IMR-90 (cell line): ENCODE data around the gene IL36RN. TPM values are rescaled to one million over a fixed set of nuclear protein-coding genes. Genes with fewer than 3 reads are reported as not detected.

Experiments used
- ATAC-seq: fragments of 200-7000 bp; cut with Tn5 transposase; 2 replicates; pipeline ENCODE4 v1.9.1; 2020; ENCODE audit warnings: low read depth, mild to moderate bottlenecking, moderate library complexity
- BruUV-seq: library from RNA; stranded (reverse); fragments of 400-500 nt; replicated peaks from 2 replicates; lab custom pipeline; 2021; lab: Mats Ljungman, UMichigan
- CTCF ChIA-PET: fragments of 300-600 bp; formaldehyde crosslinking; extraction: SDS; loops from one replicate; lab custom pipeline; 2021; ENCODE audit warnings: antibody characterized with exemption; lab: Yijun Ruan, JAX
- POLR2A ChIA-PET: fragments of 300-600 bp; sonication (Branson Sonifier 250); formaldehyde crosslinking; loops from one replicate; lab custom pipeline; 2022; ENCODE audit warnings: antibody characterized with exemption; ENCODE audit not compliant: unreplicated experiment; lab: Charles Lee
- DNase-seq: peaks from one replicate; pipeline ENCODE4 v3.0.0; 2013
- H2AFZ ChIP-seq: replicated peaks from 2 replicates; pipeline ENCODE3; 2013; ENCODE audit warnings: low read length, mild to moderate bottlenecking; ENCODE audit not compliant: poor library complexity
- H2AK5ac ChIP-seq: 2 replicates; pipeline ENCODE4 v1.6.1; 2013; ENCODE audit warnings: low read depth, low read length, inconsistent platforms
- H2AK9ac ChIP-seq: replicated peaks from 2 replicates; pipeline ENCODE3; 2013; ENCODE audit warnings: mild to moderate bottlenecking, low read depth, low read length, moderate library complexity; ENCODE audit not compliant: poor library complexity
- H2BK120ac ChIP-seq: 2 replicates; pipeline ENCODE4 v1.6.1; 2013; ENCODE audit warnings: low read depth, low read length, inconsistent platforms
- H2BK15ac ChIP-seq: 3 replicates; pipeline ENCODE4 v1.6.1; 2013; ENCODE audit warnings: low read depth, low read length, inconsistent platforms
- H2BK20ac ChIP-seq: 2 replicates; pipeline ENCODE4 v1.6.1; 2013; ENCODE audit warnings: low read depth, mild to moderate bottlenecking, inconsistent platforms, low read length, moderate library complexity
- H2BK5ac ChIP-seq: 2 replicates; pipeline ENCODE4 v1.6.1; 2013; ENCODE audit warnings: mild to moderate bottlenecking, low read depth, low read length, inconsistent platforms; ENCODE audit not compliant: poor library complexity, severe bottlenecking
- H3K14ac ChIP-seq: replicated peaks from 2 replicates; pipeline ENCODE4 v1.6.1; 2013; ENCODE audit warnings: low read depth, low read length, inconsistent platforms
- H3K18ac ChIP-seq: 2 replicates; pipeline ENCODE4 v1.6.1; 2013; ENCODE audit warnings: low read depth, low read length, control low read depth
- H3K23ac ChIP-seq: 2 replicates; pipeline ENCODE4 v1.6.1; 2013; ENCODE audit warnings: low read depth, low read length, inconsistent platforms
- H3K27ac ChIP-seq: 2 replicates; pipeline ENCODE4 v1.5.1; 2013; ENCODE audit warnings: mild to moderate bottlenecking, control low read depth, low read length; ENCODE audit not compliant: insufficient read depth
- H3K27me3 ChIP-seq: 2 replicates; pipeline ENCODE4 v1.6.1; 2013; ENCODE audit warnings: low read length; ENCODE audit not compliant: control insufficient read depth, insufficient read depth
- H3K36me3 ChIP-seq: 2 replicates; pipeline ENCODE4 v1.6.1; 2013; ENCODE audit warnings: low read length, mixed read lengths; ENCODE audit not compliant: control insufficient read depth, insufficient read depth
- H3K4ac ChIP-seq: 2 replicates; pipeline ENCODE4 v1.6.1; 2013; ENCODE audit warnings: low read depth, low read length, inconsistent platforms
- H3K4me1 ChIP-seq: 2 replicates; pipeline ENCODE4 v1.6.1; 2013; ENCODE audit warnings: low read length, mixed read lengths; ENCODE audit not compliant: control insufficient read depth, insufficient read depth
- H3K4me2 ChIP-seq: 2 replicates; pipeline ENCODE4 v1.6.1; 2013; ENCODE audit warnings: low read depth, mild to moderate bottlenecking, control low read depth, low read length, moderate library complexity
- H3K4me3 ChIP-seq: 2 replicates; pipeline ENCODE4 v1.5.1; 2013; ENCODE audit warnings: low read depth, mild to moderate bottlenecking, control low read depth, low read length, moderate library complexity; ENCODE audit not compliant: insufficient read depth
- H3K56ac ChIP-seq: 2 replicates; pipeline ENCODE4 v1.6.1; 2013; ENCODE audit warnings: low read length, inconsistent platforms; ENCODE audit not compliant: insufficient read depth; ENCODE audit errors: extremely low read depth
- H3K79me1 ChIP-seq, 2 experiments: 2 replicates each; pipeline ENCODE4 v1.6.1; 2013; ENCODE audit warnings: low read length in 2 of 2, inconsistent platforms in 1 of 2, low read depth in 1 of 2
- H3K9ac ChIP-seq: 2 replicates; pipeline ENCODE4 v1.6.1; 2013; ENCODE audit warnings: low read depth, low read length, control low read depth
- H3K9me1 ChIP-seq: 2 replicates; pipeline ENCODE4 v1.6.1; 2013; ENCODE audit warnings: low read length, inconsistent platforms; ENCODE audit not compliant: insufficient read depth
- H3K9me3 ChIP-seq: 2 replicates; pipeline ENCODE4 v1.6.1; 2013; ENCODE audit warnings: low read length; ENCODE audit not compliant: control insufficient read depth, insufficient read depth
- H4K20me1 ChIP-seq: 2 replicates; pipeline ENCODE4 v1.6.1; 2013; ENCODE audit warnings: low read length, inconsistent platforms; ENCODE audit not compliant: insufficient read depth
- H4K5ac ChIP-seq: 2 replicates; pipeline ENCODE4 v1.6.1; 2013; ENCODE audit warnings: mild to moderate bottlenecking, low read depth, low read length, control low read depth
- H4K8ac ChIP-seq, 2 experiments: 2 replicates each; pipeline ENCODE4 v1.6.1; 2013; ENCODE audit warnings: low read depth in 2 of 2, low read length in 2 of 2, control low read depth in 1 of 2, inconsistent platforms in 1 of 2
- H4K91ac ChIP-seq: 2 replicates; pipeline ENCODE4 v1.6.1; 2013; ENCODE audit warnings: low read depth, low read length, inconsistent platforms; ENCODE audit not compliant: insufficient read depth
- BHLHE40 ChIP-seq: fragments of 150-350 bp; IDR thresholded peaks from 2 replicates; pipeline ENCODE4 v1.6.1; 2016; ENCODE audit warnings: mild to moderate bottlenecking, low read depth, low read length
- CHD1 ChIP-seq: IDR thresholded peaks from 2 replicates; pipeline ENCODE4 v1.6.1; 2012; ENCODE audit warnings: low read depth, low read length, improper control_type of control experiment
- ELK1 ChIP-seq: fragments of 150-350 bp; IDR thresholded peaks from 2 replicates; pipeline ENCODE4 v1.6.1; 2016; ENCODE audit warnings: low read depth, mild to moderate bottlenecking, low read length, moderate library complexity, borderline replicate concordance
- FOS ChIP-seq: fragments of 150-350 bp; IDR thresholded peaks from 2 replicates; pipeline ENCODE4 v1.6.1; 2016; ENCODE audit warnings: low read depth, low read length
- MAFK ChIP-seq: IDR thresholded peaks from 2 replicates; pipeline ENCODE4 v1.6.1; 2012; ENCODE audit warnings: low read depth, low read length, improper control_type of control experiment
- MAZ ChIP-seq: IDR thresholded peaks from 2 replicates; pipeline ENCODE4 v1.6.1; 2012; ENCODE audit warnings: low read depth, mild to moderate bottlenecking, low read length, improper control_type of control experiment, moderate library complexity, borderline replicate concordance
- MXI1 ChIP-seq: IDR thresholded peaks from 2 replicates; pipeline ENCODE4 v1.6.1; 2012; ENCODE audit warnings: low read depth, mild to moderate bottlenecking, low read length, moderate library complexity, borderline replicate concordance
- RAD21 ChIP-seq: IDR thresholded peaks from 2 replicates; pipeline ENCODE4 v1.6.1; 2012; ENCODE audit warnings: low read length, improper control_type of control experiment
- RFX5 ChIP-seq: IDR thresholded peaks from 2 replicates; pipeline ENCODE4 v1.8.0; 2012; ENCODE audit warnings: low read depth, mild to moderate bottlenecking, low read length, moderate library complexity
- SMC3 ChIP-seq: fragments of 150-350 bp; IDR thresholded peaks from 2 replicates; pipeline ENCODE4 v1.6.1; 2016; ENCODE audit warnings: low read depth, mild to moderate bottlenecking, antibody characterized with exemption, low read length, moderate library complexity
- USF2 ChIP-seq: fragments of 150-350 bp; IDR thresholded peaks from 2 replicates; pipeline ENCODE4 v1.6.1; 2017; ENCODE audit warnings: mild to moderate bottlenecking, antibody characterized with exemption, low read length, low read depth
- WGBS, 2 experiments: methylation state at CpG; one replicate each; pipeline versions ENCODE4 v1.1.5 to v1.1.7; 2013; ENCODE audit warnings: missing lambda C conversion rate in 2 of 2; ENCODE audit not compliant: insufficient read length in 1 of 2; ENCODE audit errors: extremely low coverage in 2 of 2; 5-methylcytosine and 5-hydroxymethylcytosine counted together
- dilution Hi-C: fragments of 300-500 bp; cut with HindIII; formaldehyde crosslinking; loops from one replicate; pipeline ENCODE4 v1.14.3; 2018; ENCODE audit warnings: low sequenced_read_pairs; ENCODE audit not compliant: unreplicated experiment
- in situ Hi-C: fragments of 300-500 bp; cut with MboI; formaldehyde crosslinking; loops from 3 replicates; pipeline ENCODE4 v1.14.3; 2019; ENCODE audit warnings: low sequenced_read_pairs, inconsistent platforms, mixed read lengths
- intact Hi-C: fragments of 100-400 bp; cut with micrococcal nuclease; formaldehyde crosslinking; loops from 2 replicates; pipeline ENCODE4 v1.10.0; 2022
- polyA plus RNA-seq, 3 experiments: library from polyadenylated mRNA; depleted of rRNA; stranded (reverse); fragments of >200 nt; gene quantifications; 2 replicates each; pipeline ENCODE4 v1.2.3, GENCODE V29; 2012; ENCODE audit warnings: low replicate concordance in 1 of 3
- total RNA-seq: library from RNA; depleted of rRNA; stranded (reverse); fragments of >200 nt; gene quantifications from 2 replicates; pipeline ENCODE4 v1.2.3, GENCODE V29; 2012
- TF ChIP-seq, protein P1 (sequence below): conservative IDR thresholded peaks from 2 replicates; pipeline ENCODE4 v1.5.1; 2012; ENCODE audit warnings: mild to moderate bottlenecking, low read depth, low read length, improper control_type of control experiment

IL36RN gene
- total and polyA plus RNA-seq, 2 of the 4 experiments (the other 2 are of a cell fraction) = not detected

DNA sequence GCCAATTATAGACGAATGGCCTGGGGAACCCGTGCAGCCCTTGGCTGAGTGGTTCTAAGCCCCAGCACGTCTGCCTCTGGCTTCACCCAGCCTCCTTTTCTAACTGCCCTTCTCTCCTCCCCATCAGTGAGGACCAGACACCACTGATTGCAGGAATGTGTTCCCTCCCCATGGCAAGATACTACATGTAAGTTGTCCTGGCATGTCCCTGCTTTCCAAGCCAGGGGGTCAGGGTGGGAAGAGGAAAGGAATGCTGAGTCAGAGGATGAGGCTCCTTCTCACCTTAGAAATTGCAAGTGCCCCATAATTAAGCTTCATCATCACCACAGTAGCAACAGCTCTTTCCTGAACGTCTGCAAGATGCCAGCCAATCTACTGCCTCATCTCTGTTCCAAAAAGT is 13.6 kb downstream of the IL36RN start:
- H4K91ac ChIP-seq = no peak overlapping the region
- ChIA-PET POLR2A (no interaction called here), CTCF (interaction anchor here (0.6 kb wide), 1 partner anchor 16 kb away, joined by 3 read pairs; no protein-coding TSS in a partner anchor)

More for the DNA sequence above, 13.6 kb downstream of the IL36RN start:
- Histone ChIP-seq H4K8ac (no peak overlapping the region), H2BK5ac (no peak overlapping the region), H2AFZ (no peak overlapping the region), H3K9me3 (no peaks in the 10 kb centered on the region), H3K14ac (no peak overlapping the region), H3K27ac (no peak overlapping the region), H3K4ac (no peak overlapping the region), H3K9me1 (no peaks in the 10 kb centered on the region), H3K4me1 (no peaks in the 10 kb centered on the region), H3K79me1 (no peaks in the 10 kb centered on the region), H2BK120ac (no peak overlapping the region), H3K56ac (no peak overlapping the region), H2BK15ac (no peak overlapping the region), H4K5ac (no peak overlapping the region), H3K23ac (no peak overlapping the region), H3K36me3 (no peaks in the 10 kb centered on the region), H3K4me2 (no peak overlapping the region), H3K27me3 (peaks cover 19% of the 10 kb centered on the region), H4K20me1 (no peaks in the 10 kb centered on the region), H3K4me3 (no peak overlapping the region), H3K9ac (no peak overlapping the region), H3K18ac (no peak overlapping the region), H2AK5ac (no peak overlapping the region), H2AK9ac (no peak overlapping the region), H2BK20ac (no peak overlapping the region)
- BruUV-seq = no TSS peak
- intact Hi-C loops (no loop called here), in situ Hi-C loops (no loop called here), dilution Hi-C loops (no loop called here)
- no peak for DNase-seq
- no peak for ATAC-seq
- TF ChIP-seq RAD21 = no peak
- TF ChIP-seq BHLHE40 = no peak
- no peak for TF ChIP-seq ELK1
- TF ChIP-seq MAFK = no peak
- TF ChIP-seq MXI1 = no peak
- TF ChIP-seq CHD1 = no peak
- TF ChIP-seq, protein P1, sequence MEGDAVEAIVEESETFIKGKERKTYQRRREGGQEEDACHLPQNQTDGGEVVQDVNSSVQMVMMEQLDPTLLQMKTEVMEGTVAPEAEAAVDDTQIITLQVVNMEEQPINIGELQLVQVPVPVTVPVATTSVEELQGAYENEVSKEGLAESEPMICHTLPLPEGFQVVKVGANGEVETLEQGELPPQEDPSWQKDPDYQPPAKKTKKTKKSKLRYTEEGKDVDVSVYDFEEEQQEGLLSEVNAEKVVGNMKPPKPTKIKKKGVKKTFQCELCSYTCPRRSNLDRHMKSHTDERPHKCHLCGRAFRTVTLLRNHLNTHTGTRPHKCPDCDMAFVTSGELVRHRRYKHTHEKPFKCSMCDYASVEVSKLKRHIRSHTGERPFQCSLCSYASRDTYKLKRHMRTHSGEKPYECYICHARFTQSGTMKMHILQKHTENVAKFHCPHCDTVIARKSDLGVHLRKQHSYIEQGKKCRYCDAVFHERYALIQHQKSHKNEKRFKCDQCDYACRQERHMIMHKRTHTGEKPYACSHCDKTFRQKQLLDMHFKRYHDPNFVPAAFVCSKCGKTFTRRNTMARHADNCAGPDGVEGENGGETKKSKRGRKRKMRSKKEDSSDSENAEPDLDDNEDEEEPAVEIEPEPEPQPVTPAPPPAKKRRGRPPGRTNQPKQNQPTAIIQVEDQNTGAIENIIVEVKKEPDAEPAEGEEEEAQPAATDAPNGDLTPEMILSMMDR = no peak
- TF ChIP-seq RFX5 = no peak
- no peak for TF ChIP-seq MAZ
- TF ChIP-seq USF2 = no peak
- TF ChIP-seq FOS = no peak
- no peak for TF ChIP-seq SMC3
- WGBS, 2 experiments = no CpG with 5 or more reads among the region's 4 CpGs
